DOHH2 (cell line): ENCODE measurements around the gene USB1.

ENCODE experiments used
- EZH2phosphoT487 ChIP-seq: fragments of 200-600 bp; sonication (generic); IDR thresholded peaks from 2 replicates; pipeline ENCODE4 v1.6.1; 2017; ENCODE audit warnings: borderline replicate concordance, mild to moderate bottlenecking, antibody characterized with exemption, low read length, moderate library complexity, mixed read lengths
- TF ChIP-seq, protein P1 (sequence below): fragments of 200-600 bp; sonication (generic); IDR thresholded peaks from one replicate; pipeline ENCODE4 v1.5.1; 2014; ENCODE audit warnings: antibody characterized with exemption, mild to moderate bottlenecking, low read depth, low read length; ENCODE audit not compliant: poor library complexity, severe bottlenecking

DNA sequence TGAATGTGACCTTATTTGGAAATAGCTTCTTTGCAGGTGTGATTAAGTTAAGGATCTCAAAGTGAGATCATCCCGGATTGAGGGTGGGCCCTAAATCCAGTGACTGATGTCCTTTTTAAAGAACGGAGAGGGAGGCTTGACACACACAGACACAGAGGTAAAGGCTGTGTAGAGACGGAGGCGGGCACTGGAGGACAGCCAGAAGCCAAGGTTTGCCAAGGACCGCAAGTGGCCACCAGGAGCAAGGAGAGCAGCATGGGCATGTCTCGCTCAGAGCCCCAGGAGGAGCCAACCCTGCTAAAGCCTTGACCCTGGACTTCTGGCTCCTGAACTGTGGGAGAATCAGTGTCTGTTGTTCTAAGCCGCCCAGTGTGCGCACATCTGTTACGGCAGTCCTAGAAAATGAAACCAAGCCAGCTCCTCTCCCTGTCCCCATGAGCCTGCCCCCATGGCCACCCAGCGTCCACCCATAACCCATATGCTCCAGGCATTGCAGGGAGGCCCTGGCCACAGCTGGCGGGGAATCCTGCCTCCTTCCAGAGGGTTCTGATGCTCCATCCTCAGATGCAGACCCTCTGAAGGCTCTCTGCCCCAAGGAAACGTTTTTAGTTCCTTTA is 45.5 kb upstream of the USB1 start:
- no peak for TF ChIP-seq EZH2phosphoT487
- TF ChIP-seq, protein P1, sequence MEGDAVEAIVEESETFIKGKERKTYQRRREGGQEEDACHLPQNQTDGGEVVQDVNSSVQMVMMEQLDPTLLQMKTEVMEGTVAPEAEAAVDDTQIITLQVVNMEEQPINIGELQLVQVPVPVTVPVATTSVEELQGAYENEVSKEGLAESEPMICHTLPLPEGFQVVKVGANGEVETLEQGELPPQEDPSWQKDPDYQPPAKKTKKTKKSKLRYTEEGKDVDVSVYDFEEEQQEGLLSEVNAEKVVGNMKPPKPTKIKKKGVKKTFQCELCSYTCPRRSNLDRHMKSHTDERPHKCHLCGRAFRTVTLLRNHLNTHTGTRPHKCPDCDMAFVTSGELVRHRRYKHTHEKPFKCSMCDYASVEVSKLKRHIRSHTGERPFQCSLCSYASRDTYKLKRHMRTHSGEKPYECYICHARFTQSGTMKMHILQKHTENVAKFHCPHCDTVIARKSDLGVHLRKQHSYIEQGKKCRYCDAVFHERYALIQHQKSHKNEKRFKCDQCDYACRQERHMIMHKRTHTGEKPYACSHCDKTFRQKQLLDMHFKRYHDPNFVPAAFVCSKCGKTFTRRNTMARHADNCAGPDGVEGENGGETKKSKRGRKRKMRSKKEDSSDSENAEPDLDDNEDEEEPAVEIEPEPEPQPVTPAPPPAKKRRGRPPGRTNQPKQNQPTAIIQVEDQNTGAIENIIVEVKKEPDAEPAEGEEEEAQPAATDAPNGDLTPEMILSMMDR = no peak
